Epithelial cell of esophagus (primary cell): ENCODE data around the gene SLC4A2.

Source experiments
- DNase-seq: peaks from one replicate; pipeline ENCODE4 v3.0.0; 2010; ENCODE audit warnings: low read depth
- H3K4me3 ChIP-seq: 2 replicates; pipeline ENCODE4 v1.5.1; 2011; ENCODE audit warnings: mild to moderate bottlenecking, low read length, control low read depth
- CTCF ChIP-seq: IDR thresholded peaks from 2 replicates; pipeline ENCODE4 v1.5.1; 2011; ENCODE audit warnings: low read depth, mild to moderate bottlenecking, low read length, control low read depth, inconsistent platforms; ENCODE audit not compliant: insufficient read depth; ENCODE audit errors: missing control alignments

Gene SLC4A2

GRCh38 chr7:151065516-151065915, 6.1 kb downstream of the SLC4A2 start:
- TF ChIP-seq CTCF, result no peak
- DNase-seq, result no peak
- H3K4me3 ChIP-seq, result no peak overlapping the region

GRCh38 chr7:151066273-151066974, 7.0 kb downstream of the SLC4A2 start:
- H3K4me3 ChIP-seq, result no peak overlapping the region
- DNase-seq, result no peak
- no peak for TF ChIP-seq CTCF

- no peak for DNase-seq
- H3K4me3 ChIP-seq, result no peak overlapping the region
- TF ChIP-seq CTCF, result no peak
These were observed 8.8 kb downstream of the SLC4A2 start for GRCh38 chr7:151068069-151068773.

GRCh38 chr7:151069841-151070573, 10.6 kb downstream of the SLC4A2 start:
- TF ChIP-seq CTCF, result no peak
- DNase-seq, result no peak
- H3K4me3 ChIP-seq, result no peak overlapping the region

- no peak for DNase-seq
- TF ChIP-seq CTCF, result no peak
- H3K4me3 ChIP-seq, result no peak overlapping the region
These were observed 11.2 kb downstream of the SLC4A2 start for GRCh38 chr7:151070574-151070960.

- no peak for DNase-seq
- H3K4me3 ChIP-seq, result no peak overlapping the region
- TF ChIP-seq CTCF, result no peak
These were observed 11.9 kb downstream of the SLC4A2 start for GRCh38 chr7:151071032-151071866.
